Duodenal mucosa (tissue), 2 donors: ENCODE results near the gene SCLT1.
"Not testable (repeated sequence)": the region's sequence is repeated elsewhere in the genome, so short reads cannot be mapped to it uniquely, and the experiment has no call there.

Experiments
- H3K27ac ChIP-seq: one replicate; pipeline ENCODE4 v1.7.0; 2013; ENCODE audit warnings: low read depth, low read length
- H3K27me3 ChIP-seq, 2 donors: one replicate each; pipeline ENCODE4 v1.7.0; 2013; ENCODE audit warnings: low read length in 2 of 2, control low read depth in 1 of 2; ENCODE audit not compliant: insufficient read depth in 2 of 2, control insufficient read depth in 1 of 2
- H3K36me3 ChIP-seq, 2 donors: one replicate each; pipeline ENCODE4 v1.7.0; 2013; ENCODE audit warnings: low read length in 2 of 2, control low read depth in 1 of 2; ENCODE audit not compliant: insufficient read depth in 2 of 2, control insufficient read depth in 1 of 2
- H3K4me1 ChIP-seq, 2 donors: one replicate each; pipeline ENCODE4 v1.7.0; 2013; ENCODE audit warnings: low read length in 2 of 2, control low read depth in 1 of 2; ENCODE audit not compliant: insufficient read depth in 2 of 2, control insufficient read depth in 1 of 2
- H3K4me3 ChIP-seq, 2 donors: one replicate each; pipeline ENCODE4 v1.7.0; 2013; ENCODE audit warnings: low read length in 2 of 2, low read depth in 1 of 2
- H3K9ac ChIP-seq, 2 donors: one replicate each; pipeline ENCODE4 v1.7.0; 2013; ENCODE audit warnings: low read length in 2 of 2, low read depth in 1 of 2
- H3K9me3 ChIP-seq, 2 donors: one replicate each; pipeline ENCODE4 v1.7.0; 2013; ENCODE audit warnings: low read length in 2 of 2, control low read depth in 1 of 2; ENCODE audit not compliant: control insufficient read depth in 1 of 2

SCLT1 gene

DNA sequence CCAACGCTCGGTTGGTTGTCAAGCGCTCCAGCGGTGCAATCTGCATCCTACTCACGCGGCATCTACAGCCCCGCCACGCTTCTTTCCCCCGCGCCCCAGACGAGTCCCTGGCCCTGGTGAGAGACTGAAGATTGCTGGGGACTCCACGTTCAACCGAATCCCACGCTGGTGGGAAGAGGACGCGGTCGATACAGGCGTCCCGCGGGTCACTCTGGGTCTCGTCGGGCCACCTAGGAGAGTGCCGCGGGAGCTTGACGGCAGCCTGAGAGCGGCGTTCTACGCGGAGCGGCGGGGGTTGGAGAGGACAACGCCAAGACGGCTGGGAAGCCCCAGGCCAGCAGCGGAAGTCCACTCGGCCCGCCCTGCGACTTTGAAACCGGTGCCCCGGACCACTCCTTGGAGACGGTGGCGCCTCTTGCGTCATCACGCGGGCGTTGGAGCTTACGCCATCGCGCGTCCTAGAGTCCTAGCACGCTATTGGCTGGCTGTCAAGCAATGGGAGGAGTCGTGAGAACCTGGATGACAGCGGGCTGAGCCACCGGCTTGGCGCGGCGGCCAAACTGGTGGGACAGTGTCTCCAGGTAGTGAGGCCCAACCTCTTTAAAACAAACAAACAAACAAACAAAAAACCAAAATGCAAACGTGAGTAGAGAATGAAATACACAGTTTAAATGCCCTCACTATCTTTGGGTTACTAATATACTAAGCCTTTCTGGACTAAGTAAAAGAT lies at the start of gene SCLT1:
Gene SCLT1 (minus strand): TSS at position 349 of the 730 bp plus-strand sequence. CDS start 436 bp downstream, outside the sequence.
- H3K9ac ChIP-seq = peak within 1 kb of the TSS; percentile 91 to 100
- peaks cover 14 to 30% of the 10 kb centered on the region in 2 donors for H3K4me1 ChIP-seq
- no peaks in the 10 kb centered on the region for H3K27me3 ChIP-seq
- no peaks in the 10 kb centered on the region for H3K9me3 ChIP-seq
- peak within 1 kb of the TSS; percentile 90 to 93 for H3K4me3 ChIP-seq
- H3K27ac ChIP-seq = peak within 1 kb of the TSS; percentile 95
- no peaks in the 10 kb centered on the region for H3K36me3 ChIP-seq

GRCh38 chr4:129140521-129140920 lies 47.2 kb upstream of the SCLT1 start:
- H3K36me3 ChIP-seq = no peaks in the 10 kb centered on the region
- no peaks in the 10 kb centered on the region for H3K27me3 ChIP-seq
- H3K4me3 ChIP-seq = no peak overlapping the region
- H3K4me1 ChIP-seq = no peaks in the 10 kb centered on the region
- no peaks in the 10 kb centered on the region for H3K9me3 ChIP-seq
- no peak overlapping the region for H3K27ac ChIP-seq
- no peak overlapping the region for H3K9ac ChIP-seq

DNA sequence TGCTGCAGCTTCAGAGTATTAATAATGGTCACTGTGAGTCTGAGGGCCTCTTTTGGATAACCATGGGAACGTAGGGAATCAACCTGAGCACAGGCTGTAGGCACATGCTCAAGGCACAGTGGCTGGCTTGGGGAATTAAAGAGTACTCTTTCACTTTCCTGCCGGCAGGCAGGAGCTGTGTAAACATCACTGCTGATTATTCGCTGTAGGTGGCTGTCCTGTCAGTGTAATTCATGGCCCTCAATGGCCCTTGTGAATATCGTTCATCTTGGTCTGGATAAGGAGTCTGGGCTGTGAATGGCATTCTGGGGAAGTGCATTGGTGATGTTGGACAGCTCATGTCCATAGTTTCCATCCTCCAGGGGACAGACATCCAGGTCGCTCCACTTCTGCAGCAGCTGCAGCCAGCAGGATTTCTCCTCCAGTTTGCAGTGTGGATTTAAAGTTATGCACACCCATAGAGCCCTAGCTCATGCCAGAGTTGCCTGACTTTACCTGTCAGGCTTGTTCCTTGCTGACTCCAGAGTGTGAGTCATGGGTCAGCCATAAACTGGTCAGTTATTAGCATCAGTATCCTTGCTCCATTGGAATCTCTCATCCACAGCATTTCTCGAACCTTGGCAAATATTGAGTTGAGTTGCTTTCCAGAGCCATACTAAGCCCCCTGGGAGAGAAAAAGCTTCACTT lies 45.6 kb upstream of the SCLT1 start:
- Histone ChIP-seq H3K4me1 (no peaks in the 10 kb centered on the region), H3K9ac (no peak overlapping the region), H3K27me3 (no peaks in the 10 kb centered on the region), H3K9me3 (no peaks in the 10 kb centered on the region), H3K4me3 (no peak overlapping the region), H3K27ac (no peak overlapping the region), H3K36me3 (no peaks in the 10 kb centered on the region)

GRCh38 chr4:129136433-129136832 lies 43.1 kb upstream of the SCLT1 start:
- Histone ChIP-seq H3K9me3 (peaks cover 0 to under 1% of the 10 kb centered on the region in 2 donors), H3K9ac (no peak overlapping the region), H3K4me3 (no peak overlapping the region), H3K36me3 (no peaks in the 10 kb centered on the region), H3K27me3 (no peaks in the 10 kb centered on the region), H3K4me1 (no peaks in the 10 kb centered on the region), H3K27ac (no peak overlapping the region)

DNA sequence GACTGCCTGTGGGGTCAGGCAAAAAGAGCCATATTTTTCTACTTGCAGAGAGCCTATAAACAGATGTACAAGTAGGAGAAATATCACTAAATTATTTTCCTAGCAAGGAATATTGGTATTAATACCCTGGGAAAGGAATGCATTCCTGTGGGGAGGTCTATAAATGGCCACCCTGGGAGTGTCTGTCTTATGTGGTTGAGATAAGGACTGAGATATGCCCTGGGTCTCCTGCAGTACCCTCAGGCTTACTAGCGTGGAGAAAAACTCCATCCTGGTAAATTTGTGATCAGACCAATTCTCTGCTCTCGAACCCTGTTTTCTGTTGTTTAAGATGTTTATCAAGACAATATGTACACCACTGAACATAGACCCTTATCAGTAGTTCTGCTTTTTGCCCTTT lies 38.0 kb upstream of the SCLT1 start:
- Histone ChIP-seq H3K9me3 (peaks cover 0 to 3% of the 10 kb centered on the region in 2 donors), H3K4me1 (no peaks in the 10 kb centered on the region), H3K9ac (no peak overlapping the region), H3K36me3 (no peaks in the 10 kb centered on the region), H3K27ac (no peak overlapping the region), H3K4me3 (no peak overlapping the region), H3K27me3 (no peaks in the 10 kb centered on the region)

- no peaks in the 10 kb centered on the region for H3K27me3 ChIP-seq
- no peaks in the 10 kb centered on the region for H3K4me1 ChIP-seq
- H3K27ac ChIP-seq = no peak overlapping the region
- peaks cover 0 to 3% of the 10 kb centered on the region in 2 donors for H3K9me3 ChIP-seq
- H3K4me3 ChIP-seq = no peak overlapping the region
- no peak overlapping the region for H3K9ac ChIP-seq
- no peaks in the 10 kb centered on the region for H3K36me3 ChIP-seq
Observed at GRCh38 chr4:129129143-129129542, 35.8 kb upstream of the SCLT1 start.

DNA sequence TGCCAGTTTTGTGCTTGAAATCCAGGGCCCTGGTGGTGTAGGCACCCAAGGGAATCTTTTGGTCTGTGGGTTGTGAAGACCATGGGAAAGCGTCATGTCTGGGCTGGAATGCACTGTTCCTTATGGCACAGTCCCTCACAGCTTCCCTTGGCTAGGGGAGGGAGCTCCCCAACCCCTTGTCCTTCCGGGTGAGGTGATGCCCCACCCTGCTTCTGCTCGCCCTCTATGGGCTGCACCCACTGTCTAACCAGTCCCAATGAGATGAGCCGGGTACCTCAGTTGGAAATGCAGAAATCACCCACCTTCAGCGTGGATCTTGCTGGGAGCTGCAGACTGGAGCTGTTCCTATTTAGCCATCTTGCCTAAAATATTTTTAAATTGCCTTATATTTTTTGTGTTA lies 33.3 kb upstream of the SCLT1 start:
- not testable (repeated sequence) for H3K27me3 ChIP-seq, H3K36me3 ChIP-seq, H3K9me3 ChIP-seq, H3K4me1 ChIP-seq, H3K27ac ChIP-seq, H3K9ac ChIP-seq, H3K4me3 ChIP-seq

- H3K27me3 ChIP-seq = no peaks in the 10 kb centered on the region
- no peaks in the 10 kb centered on the region for H3K4me1 ChIP-seq
- no peak overlapping the region for H3K9ac ChIP-seq
- no peaks in the 10 kb centered on the region for H3K36me3 ChIP-seq
- H3K4me3 ChIP-seq = no peak overlapping the region
- no peak overlapping the region for H3K27ac ChIP-seq
- no peaks in the 10 kb centered on the region for H3K9me3 ChIP-seq
Observed at GRCh38 chr4:129117705-129118104, 24.4 kb upstream of the SCLT1 start.

GRCh38 chr4:129113919-129114318 lies 20.6 kb upstream of the SCLT1 start:
- Histone ChIP-seq H3K4me3 (no peak overlapping the region), H3K36me3 (peaks cover 8 to 16% of the 10 kb centered on the region in 2 donors), H3K27me3 (no peaks in the 10 kb centered on the region), H3K4me1 (no peaks in the 10 kb centered on the region), H3K27ac (no peak overlapping the region), H3K9me3 (no peaks in the 10 kb centered on the region), H3K9ac (no peak overlapping the region)

- Histone ChIP-seq H3K9me3 (no peaks in the 10 kb centered on the region), H3K27ac (no peak overlapping the region), H3K4me1 (no peaks in the 10 kb centered on the region)
Observed at GRCh38 chr4:129113434-129113833, 20.1 kb upstream of the SCLT1 start.

More at GRCh38 chr4:129113434-129113833, 20.1 kb upstream of the SCLT1 start:
- H3K36me3 ChIP-seq = peaks cover 8 to 18% of the 10 kb centered on the region in 2 donors
- H3K4me3 ChIP-seq = no peak overlapping the region
- no peak overlapping the region for H3K9ac ChIP-seq
- no peaks in the 10 kb centered on the region for H3K27me3 ChIP-seq
